ENCODE results near the gene LYG2.
"Not testable (repeated sequence)": the region's sequence is repeated elsewhere in the genome, so short reads cannot be mapped to it uniquely, and the experiment has no call there.

LYG2 gene, protein sequence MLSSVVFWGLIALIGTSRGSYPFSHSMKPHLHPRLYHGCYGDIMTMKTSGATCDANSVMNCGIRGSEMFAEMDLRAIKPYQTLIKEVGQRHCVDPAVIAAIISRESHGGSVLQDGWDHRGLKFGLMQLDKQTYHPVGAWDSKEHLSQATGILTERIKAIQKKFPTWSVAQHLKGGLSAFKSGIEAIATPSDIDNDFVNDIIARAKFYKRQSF

DNA sequence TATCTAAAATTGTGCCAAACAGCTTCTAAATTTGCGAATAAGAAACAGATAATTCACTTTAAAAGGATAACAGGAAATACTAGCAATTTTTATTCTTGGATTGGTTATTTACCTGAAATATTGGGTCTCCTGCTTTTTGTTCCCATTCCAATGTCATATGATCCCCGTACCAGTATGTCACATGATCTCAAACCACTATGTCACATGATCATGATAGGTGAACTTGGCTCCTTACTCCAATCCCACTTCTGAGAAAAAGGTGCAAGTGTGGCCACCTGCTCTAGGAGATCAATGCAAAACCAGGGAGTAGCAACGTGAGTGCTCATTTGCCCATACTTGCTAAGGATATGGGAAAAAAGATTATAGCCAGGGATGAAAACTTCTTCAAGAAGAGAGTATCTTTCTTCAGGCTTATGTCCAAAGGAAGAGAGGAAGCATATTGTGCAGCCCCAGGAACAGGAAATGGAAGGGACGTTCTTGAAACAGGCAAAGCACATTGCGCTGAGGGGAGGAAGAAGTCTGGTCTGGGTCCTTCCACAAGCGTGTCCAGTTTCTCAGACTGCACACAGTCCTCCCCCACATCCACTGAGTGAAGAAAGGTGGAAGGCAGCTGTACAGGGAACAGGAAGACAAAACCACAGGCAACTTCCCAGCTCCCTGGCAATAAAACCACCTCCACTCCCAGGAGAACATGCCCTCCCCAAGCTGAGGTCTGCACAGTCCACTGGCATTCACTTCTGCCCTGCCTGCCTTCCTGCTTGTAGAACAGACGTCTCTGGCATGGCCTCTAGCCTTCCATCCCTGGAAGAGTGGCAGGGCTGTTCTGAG lies at the start of gene LYG2:
TSS of gene LYG2 (minus strand) at position 176 of the 828 bp plus-strand sequence. CDS start 1,406 bp downstream, outside the sequence.
- DNase-seq: no peak

DNA sequence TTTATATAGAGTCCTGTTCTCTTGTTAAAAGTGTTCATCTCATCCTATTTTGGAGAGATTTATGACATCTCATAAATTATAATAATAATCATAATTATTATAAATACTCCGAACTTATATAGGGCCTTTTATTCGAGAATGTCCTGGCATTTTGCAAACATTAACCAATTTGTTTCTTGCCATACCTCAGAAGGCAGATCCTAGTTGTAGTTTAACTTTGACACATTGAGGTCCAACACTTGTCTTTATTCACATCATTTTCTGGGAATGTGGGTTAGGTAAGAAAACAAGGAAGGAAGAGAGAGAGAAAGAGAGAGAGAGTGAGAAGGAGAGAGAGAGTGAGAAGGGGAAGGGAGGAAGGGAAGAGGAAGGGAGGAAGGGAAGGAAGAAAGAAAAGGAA lies 45.6 kb upstream of the LYG2 start, which contains the start of gene LYG1:
TSS of gene LYG1 (minus strand) at position 101 of the 400 bp plus-strand sequence. CDS start 5,527 bp downstream, outside the sequence.
- not testable (repeated sequence) for DNase-seq

DNA sequence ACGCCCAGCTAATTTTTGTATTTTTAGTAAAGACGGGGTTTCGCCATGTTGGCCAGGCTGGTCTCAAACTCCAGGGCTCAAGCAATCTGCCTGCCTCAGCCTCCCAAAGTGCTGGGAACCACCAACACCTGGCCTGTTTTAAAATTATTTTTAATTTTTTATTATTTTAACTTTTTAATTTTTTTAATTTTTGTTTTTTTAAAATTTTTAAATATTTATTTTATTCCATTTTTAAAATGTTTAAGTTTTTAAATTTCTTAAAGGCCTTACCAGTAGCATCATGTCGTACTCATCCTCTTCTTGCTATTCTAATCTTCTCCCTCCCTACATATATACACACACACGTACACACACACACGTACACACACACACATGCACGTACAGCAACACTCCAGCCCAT lies 44.1 kb upstream of the LYG2 start:
- DNase-seq: no peak

DNA sequence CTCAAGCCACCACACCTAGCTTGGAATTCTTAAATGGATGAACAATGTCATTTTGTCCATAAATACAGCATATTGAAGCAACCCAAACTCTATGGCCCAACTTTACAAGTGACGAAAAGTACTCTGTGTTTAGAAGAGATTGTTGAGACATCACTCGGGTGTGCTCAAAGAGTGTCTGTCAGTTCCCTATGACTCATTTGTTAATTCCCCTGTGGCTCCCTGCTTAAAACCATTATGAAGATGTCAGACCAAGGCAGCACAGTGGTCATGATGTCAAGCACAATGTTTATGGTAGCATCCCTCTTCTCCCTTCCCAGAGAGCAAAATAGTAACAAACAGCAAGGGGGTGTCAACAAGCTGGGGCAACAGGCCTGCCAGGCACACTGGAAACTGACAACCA lies 42.5 kb upstream of the LYG2 start:
- no peak for DNase-seq

DNA sequence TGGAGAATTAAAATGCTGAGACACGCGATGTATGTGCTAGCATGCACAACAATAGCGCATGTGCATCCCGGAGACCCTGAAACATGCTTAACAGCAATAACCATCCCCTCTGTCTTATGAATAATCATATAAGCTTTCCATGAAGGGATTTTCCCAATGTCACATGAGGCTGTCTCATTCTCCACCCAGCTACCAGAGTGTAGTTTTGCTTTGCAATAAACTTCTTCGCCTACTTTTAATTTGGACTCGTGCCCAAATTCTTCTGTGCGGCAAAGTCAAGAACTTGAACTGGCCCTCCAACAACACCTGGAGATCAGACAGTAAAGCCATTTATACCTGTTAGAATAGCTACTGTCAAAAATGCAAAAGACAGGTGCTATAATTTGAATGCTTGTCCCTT lies 30.1 kb upstream of the LYG2 start:
- no peak for DNase-seq

DNA sequence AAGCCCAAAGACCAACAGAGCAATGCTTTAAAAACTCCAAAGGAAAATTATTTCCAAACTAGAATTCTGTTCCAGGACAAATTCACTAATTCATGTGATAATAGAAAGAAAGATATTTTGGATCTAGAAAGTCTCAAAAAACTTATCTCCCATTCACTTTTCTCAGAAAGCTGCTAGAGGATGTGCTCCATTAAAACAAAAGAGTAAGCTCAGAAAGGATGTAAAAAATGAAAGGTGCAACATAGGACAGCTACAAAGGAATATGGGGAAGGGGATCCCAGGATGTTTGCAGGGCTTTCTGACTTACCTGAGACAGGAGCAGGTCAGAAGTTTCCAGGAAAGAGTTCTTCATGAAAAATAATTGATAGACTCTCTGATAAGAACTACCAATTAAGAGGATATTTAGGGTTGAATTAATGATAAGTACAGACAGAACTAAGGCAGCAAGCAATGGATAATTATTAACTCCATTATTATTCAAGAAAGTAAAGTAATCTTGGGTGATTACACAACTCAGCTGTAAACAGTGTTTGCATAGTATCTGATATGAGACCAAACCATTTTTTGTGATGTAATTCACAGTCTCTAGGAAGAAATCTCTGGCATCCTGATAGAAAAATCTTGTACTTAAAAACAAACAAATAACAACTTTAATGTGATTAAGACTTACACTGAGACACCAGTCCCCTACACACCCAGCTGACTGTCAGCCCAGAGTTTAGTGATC lies 24.7 kb upstream of the LYG2 start:
- no peak for DNase-seq

DNA sequence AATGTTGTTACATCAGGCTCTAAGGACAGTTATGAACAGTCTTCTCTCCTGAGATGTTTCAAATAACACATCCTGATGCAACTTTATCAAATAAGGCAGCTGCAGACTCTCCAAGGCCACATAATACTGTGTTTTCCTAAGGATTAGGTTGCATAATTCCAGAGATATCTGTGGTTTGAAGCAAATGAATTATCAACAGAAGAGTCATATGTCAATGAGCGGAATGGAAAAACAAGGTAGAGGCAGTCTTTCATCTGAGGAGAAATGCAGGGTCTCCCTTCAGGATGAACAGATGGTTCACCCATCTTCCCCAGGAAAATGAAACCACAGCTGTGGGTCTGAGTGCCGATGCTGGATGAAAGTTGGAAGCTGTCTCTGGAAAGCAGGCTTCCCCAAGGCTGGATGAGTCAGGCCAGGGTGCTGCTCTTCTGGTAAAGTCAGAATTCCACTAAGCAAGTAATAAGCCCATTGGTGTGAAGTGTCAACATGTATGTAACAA lies 23.4 kb upstream of the LYG2 start:
- no peak for DNase-seq

DNA sequence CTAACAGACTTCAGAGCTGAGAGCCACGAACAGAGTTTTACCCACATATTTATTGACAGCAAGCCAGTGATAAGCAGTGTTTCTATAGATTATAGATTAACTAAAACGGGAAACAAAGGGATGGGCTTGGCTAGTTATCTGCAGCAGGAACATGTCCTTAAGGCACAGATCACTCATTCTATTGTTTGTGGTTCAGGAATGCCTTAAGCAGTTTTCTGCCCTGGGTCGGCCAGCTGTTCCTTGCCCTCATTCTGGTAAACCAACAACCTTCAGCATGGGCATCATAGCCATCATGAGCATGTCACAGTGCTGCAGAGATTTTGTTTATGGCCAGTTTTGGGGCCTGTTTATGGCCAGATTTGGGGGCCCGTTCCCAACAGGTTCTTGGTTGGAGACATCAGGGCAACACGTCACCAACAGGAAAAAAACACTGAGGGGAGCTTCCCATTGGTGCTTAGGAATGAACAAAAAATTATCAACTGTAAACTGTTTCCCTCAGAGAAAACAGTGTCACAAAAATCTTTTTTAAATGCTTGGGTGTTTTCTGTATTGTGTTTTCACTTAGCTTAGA lies 22.8 kb upstream of the LYG2 start:
- DNase-seq: not testable (repeated sequence)

DNA sequence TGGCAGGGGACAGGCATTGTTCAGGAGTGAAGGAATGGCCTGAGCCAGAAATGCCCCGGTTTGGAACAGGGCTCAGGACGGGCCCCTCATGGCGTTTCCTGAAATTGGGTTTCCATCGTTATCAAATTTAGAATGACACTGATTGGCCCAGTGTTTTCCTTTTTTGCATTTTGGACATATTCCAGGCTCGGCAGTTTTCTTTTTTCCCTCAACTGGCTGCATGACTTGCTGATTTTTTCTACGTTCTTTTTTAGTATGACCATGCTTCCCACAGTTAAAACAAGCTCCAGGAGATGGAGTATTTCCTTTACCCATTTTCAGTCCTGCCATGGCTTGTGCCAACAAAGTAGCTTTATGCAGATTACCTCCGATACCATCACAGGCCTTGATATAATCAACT lies 20.4 kb upstream of the LYG2 start:
- no peak for DNase-seq

DNA sequence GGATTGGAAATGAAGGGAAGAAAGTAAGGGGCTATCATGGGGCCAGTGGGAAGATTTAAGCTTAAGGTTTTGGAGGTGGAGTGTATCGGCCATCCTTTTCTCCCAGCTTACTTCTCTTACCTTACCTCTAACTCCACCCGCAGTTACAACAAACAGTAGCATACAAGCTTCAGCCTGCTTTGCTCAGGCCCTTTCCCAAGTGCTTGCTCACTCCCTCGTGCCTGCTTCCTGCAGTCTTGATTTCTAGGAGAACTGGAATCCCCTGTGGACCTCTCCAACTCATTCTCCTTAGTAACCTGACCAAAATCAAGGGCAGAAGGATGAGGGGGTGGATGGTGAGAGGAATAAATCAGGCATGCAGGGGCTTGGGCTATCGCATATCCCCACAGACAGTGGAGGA lies 5.8 kb upstream of the LYG2 start:
- no peak for DNase-seq

DNA sequence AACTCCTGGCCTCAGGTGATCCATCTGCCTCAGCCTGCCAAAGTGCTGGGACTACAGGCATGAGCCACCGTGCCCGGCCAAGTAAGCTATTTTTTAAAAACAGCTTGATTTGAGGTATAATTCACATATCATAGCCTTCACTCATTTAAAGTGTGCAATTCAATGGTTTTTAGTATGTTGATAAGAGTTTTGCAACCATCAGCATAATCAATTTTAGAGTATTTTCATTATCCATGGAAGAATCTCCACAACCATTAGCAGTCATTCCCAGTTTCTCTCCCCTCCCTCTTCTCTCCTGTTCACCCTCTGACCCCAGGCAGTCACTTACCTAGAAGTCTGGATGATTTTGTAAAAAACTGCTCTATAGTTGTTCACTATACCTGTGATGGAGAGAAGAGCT lies 4.7 kb upstream of the LYG2 start:
- no peak for DNase-seq

DNA sequence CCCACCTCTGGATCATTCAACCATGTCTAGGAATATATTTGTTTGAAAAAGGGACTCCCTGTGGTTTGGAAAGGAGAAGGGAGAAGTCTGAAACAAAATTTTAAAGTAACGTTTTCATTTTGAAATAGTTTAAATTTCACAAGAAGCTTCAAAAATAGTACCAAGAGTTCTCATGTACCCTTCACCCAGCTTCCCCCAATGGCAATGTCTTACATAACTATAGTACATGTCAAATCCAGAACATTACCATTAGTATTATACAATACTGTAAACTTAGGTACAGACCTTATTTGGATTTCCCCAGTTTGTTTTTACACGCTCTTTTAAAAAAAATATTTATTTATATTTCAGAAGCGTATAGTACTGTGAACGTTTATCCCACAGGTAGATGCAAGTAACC lies 4.0 kb upstream of the LYG2 start:
- DNase-seq: no peak

DNA sequence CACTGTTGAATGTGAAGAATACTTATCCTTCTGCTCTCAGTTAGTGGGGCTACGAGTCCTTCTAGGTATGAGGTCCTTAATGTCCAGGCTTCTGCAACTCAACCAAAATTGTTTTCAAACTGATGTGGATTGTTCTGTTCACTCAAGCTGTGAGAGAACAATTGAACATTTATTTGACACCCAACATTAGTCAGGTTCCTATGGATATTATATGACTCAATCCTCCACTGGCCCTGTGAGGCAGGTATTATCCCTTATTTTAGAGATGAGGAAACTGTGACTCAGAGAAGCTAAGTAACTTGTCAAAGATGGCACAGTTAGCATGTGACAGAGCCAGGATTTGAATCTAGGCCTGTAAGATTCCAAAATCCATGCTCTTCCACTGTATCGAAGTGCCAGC lies 1.2 kb upstream of the LYG2 start:
- DNase-seq: no peak

DNA sequence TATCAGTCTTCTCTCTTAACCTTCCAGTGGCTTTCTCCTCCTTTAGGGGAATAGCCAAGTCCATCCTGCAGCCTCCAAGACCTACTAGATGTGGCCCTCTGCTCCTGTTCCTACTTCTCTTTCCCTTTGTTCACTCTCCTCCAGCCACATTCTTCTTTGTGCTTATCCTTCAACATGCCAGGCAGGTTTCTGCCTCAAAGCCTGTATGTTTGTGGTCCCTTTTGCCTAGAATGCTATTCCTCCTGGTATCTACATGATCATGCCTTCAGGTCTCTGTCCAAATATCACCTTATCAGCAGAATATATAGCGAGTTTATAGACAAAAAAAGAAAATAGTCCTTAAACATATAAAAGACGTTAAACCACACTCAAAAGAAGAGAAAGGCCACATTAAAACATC lies 5.5 kb downstream of the LYG2 start:
- DNase-seq: no peak

DNA sequence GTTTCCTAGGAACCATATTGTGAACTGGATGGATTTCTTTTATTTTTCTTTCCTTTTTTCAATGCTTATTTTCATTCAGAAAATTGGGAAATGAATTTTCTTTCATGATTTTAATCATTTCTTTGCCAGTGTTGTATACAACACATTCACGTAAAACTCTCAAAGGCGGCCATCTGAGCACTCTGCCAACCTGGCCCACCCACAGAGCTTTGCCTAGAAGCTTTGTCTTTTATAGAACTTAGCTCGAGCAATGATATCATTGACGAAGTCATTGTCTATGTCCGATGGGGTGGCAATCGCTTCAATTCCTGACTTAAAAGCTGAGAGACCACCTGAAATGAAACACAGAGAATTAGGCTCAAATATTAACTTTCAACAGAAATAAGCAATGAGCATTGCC lies 13.3 kb downstream of the LYG2 start:
- no peak for DNase-seq

DNA sequence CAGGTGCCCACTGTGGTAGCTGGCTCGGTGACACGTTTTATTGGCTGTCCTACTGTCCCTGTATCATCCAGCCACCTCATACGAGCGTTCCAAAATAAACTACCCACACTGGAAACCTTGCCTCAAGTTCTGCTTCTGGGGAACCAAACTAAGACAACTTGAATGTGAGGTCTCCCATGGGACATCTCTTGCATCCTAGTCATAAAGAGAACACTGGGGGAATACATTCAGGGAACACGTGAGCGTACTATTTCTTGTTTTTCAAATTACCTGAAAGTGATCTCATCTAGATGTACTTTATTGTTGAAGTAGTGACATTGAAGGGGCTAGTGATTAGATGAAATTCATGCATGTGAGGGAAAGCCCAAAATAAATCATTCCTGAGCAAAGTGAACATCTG lies 15.0 kb downstream of the LYG2 start:
- DNase-seq: no peak

DNA sequence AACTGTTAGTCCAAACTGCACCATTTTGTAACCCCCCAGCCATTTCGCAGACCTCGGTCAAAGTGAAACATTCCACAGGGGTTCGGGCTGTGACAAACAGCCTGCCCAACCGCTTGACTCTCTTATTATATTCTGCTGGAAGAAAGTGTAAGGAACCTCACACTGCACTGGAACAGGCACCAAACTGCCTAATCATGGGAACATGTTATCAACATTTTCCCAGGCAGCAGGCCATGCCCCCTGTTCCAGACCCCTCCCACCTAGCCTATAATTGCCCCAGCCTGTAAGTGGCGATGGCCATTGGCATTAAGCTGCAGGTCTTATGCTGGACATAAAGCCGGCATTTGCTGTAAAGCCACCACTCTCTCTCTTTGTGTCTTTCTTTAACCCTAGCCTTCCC lies 16.9 kb downstream of the LYG2 start:
- no peak for DNase-seq

DNA sequence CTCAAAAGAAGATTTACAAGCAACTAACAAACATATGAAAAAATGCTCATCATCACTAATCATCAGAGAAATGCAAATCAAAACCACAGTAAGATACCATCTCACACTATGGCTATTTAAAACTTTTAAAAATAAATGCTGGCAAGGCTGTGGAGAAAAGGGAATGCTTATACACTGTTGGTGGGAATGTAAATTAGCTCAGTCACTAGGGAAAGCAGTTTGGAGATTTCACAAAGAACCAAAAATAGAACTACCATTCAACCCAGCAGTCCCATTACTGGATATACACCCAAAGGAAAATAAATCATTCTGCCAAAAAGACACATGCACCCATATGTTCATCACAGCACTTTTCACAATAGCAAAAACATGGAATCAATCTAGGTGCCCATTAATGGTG lies 22.3 kb downstream of the LYG2 start:
- DNase-seq: not testable (repeated sequence)

DNA sequence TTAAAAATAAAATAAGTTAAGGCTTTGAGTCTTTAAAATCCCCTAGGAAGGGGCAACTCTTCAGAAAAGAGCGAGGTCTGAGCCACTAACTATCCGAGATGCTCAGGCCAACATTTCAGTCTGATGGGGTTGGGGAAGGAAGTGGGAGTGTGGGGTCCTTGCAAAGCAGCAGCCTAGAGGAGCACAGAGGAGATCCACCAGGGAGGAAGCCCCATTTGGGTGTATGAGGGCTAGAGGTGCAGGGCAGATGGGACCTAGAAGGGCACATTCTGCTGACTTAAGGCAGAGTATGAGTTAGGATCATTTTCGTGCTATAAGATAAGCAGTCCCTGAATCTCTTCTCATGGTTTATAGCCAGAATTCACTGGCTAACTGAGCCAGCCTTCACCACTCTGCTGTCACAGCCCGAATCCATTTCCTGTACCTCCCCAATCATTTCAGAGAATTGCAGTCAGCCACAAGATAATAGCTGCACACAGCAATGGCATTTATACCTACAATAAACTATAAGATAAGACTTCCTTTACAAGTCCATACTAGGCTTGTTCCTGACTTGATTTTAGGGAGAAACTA lies 37.5 kb downstream of the LYG2 start:
- DNase-seq: no peak

DNA sequence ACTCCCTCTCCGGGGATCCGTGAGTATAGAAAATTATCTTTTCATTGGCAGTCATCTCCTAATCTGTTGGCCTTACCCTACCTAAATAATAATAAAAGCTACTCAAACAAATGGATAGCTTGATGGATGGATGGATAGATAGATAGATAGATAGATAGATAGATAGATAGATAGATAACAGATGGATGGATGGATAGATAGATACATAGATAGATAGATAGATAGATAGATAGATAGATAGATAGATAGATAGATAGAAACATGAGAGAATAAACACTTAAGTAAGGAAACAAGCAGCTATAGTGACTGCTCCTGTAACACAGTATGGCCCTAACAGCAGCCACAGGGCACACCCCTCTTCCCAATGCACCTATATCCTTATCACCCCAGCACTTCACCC lies 39.4 kb downstream of the LYG2 start:
- no peak for DNase-seq

DNA sequence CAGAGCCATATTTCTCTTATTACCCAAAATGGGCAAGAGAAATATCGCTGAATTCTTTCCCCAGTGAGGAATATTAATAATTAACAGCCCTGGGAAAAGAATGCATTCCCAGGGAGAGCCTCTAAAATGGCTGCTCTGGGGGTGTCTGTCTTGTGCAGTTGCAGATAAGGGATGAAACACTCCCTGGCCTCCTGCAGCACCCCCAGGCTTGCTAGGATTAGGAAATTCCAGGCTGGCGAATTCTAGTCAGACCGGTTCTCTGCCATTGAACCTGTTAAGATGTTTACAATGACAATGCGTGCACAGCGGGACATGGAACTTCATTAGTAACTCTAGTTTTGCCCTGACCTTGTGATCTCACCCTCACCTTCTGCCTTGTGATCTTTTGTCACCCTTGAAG lies 50.0 kb downstream of the LYG2 start:
- DNase-seq: no peak

DNA sequence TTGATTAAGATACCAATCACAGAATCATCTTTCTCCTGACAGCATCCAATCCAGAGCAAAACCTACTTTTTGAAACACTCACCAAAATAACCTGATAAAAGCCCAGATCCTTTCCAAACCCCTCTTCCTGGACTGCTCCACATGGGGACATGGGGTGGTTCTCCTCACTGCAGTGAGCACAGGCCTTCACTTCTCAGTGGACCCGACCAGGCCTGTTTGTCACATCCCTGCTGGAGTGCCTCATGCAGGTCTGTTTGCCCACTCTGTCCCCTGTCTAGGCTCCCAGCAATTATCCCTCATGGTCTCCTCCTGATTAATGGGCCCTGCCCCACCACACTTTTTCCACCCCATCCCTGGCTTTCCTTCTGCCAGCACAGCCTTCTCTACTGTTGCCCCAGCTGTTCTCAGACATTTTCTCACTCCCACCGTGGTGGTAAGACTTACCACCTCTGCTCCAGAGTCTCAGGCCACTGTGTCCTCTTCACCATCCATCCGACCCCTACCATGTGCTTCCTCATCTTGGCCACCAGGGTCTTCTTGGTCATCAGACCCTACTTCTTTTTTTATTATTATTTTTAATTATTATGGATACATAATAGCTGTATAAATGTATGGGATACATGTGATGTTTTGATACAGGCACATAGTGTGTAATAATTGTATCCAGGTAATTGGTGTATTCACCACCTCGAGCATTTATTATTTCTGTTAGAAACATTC lies 53.3 kb downstream of the LYG2 start:
- no peak for DNase-seq

Measured in activated CD4-positive, alpha-beta T cell treated with anti-CD3 and anti-CD28 coated beads for 1 hour (primary cell).